Effector CD4-positive, alpha-beta T cell (primary cell): ENCODE results near the gene PCNA.

Source experiments
- DNase-seq: peaks from one replicate; pipeline ENCODE4 v3.0.0-alpha.2; 2020
- total RNA-seq: gene quantifications from one replicate; lab custom pipeline; 2026; lab: John Stamatoyannopoulos, UW

PCNA gene
- total RNA-seq = 101 reads per million, percentile 83 among the genes with 10 or more reads in this experiment

DNA sequence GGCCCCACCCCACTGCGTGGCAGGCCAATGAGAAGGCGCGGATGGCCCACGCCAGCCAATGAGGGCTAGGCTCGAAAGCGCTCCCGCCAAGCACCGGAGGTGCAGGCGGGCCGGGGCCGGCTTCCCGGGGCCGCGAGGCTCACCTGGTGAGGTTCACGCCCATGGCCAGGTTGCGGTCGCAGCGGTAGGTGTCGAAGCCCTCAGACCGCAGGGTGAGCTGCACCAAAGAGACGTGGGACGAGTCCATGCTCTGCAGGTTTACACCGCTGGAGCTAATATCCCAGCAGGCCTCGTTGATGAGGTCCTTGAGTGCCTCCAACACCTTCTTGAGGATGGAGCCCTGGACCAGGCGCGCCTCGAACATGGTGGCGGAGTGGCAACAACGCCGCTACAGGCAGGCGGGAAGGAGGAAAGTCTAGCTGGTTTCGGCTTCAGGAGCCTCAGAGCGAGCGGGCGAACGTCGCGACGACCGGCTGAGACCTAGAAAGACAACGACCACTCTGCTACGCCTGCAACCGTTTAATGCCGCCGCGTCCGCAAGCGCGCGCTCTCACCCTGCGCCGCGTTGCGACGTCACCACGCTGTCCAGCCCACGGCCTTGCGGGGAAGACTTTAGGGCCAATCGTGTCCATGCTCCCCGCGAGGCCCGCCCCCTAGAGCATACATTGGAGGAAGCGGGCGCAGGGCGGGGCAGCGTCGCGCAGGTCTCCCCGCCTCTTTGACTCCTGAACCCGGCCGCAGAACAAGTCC lies at the start of gene PCNA:
TSS of gene PCNA (minus strand) at position 524 of the 750 bp plus-strand sequence. CDS start at position 364, 160 bp downstream.
- DNase-seq = peak; percentile 92

DNA sequence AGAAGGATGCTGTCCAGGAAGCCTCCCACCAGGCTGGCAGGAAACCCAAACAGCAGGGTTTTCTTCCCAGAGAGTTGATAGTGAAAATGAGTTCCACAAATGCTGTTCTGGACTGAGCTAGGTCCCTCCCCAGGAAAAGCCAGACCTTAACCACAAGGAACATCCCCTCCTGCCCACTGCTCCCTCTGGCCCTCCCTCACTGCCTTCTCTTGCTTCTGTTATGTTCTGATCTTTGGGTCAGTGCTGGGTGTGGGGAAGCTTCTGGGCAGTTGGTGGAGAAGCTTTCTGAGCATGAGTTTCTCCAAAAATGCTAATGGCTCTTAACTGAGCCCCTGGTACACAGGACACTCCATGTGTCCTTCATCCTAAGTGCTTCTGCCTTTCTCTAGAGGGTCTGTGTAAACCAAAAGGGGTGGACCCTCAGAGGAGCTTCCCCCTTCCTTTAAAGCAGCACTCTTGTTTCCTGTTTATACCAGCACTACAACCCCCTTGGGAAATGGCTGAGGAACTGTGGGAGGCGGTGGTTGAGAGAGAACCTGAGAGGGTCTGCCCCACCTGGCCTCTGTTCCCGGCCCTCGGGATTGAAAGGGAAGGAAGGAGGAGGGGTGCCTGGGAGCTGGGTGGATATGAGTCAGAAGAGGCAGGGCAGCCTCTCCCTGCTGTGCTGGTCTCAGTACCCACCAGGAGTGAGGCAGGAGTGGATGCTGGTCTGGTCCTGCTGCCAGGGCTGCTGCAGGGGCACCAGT lies 49.1 kb upstream of the PCNA start:
- no peak for DNase-seq

DNA sequence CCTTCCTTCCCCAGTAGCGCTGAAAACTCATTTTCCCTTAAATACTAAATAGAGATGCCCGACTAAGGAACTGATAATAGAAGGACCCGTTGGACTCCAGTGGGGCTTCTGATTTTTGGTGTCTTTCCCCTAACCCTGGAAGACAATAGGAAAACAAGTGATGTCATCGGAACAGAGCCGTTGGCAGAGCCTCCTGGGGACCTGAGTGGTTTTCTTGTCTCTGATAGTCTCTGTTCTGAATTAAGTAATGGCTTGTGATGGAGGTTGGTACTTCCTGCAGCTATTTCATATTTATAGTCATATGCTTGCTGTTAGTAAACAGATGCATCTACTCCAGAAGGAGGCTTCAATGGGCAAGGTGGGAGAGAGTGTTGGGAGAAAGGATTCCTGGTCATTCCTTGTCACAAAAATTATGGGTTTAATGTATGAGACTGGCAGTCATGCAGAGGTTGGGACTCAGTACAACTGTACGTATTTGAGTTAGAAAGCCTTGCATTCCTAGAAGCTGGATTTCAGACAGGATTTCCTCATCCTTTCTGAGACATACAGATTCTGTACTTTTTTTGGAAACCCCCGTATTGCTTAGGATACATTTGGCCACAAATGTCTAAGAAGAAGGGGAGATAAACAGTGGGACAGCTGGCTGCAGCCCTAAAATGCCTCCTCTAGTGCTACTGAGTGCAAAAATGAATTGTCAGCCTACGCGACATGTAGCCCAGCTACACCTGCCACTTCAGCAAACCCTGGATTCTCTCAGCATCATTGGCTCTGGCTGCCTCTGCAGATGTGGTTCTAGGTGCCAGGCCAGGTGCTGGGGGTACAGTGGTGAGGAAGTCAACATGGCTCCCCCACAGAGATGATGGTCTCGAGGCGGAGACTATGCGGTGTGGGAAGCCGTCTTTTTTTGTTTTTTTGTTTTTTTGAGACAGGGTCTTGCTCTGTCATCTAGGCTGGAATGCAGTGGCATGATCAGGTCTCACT lies 45.2 kb upstream of the PCNA start:
- DNase-seq = no peak

DNA sequence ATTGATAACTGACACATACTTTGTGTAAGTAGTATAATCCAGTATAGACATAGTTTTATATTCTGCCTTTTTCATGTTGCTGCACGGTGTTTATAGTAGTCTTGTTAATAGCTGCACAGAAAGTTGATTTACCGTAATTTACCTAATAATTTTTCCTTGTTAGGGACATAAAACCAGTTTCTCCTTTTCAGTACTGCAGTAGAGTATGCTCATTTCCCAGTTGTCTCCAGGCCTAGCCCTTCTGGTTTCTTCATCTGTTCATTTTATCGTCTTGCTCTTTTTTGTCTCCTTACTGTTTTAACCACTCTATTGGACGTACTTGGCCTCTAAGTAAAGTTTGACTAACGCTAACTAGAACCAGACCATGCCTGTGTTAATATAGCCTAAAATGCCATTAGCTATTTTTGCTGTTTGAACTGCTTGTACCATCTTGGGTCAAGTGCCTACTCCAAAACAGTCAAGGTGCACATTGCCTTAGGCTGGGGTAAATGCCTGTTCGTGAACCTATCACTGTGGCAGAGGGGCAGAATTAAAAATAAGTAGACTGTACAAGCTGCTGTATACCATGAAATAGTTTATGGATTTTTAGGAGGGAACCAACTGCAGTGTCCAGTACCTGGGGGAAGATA lies 41.9 kb upstream of the PCNA start:
- no peak for DNase-seq

DNA sequence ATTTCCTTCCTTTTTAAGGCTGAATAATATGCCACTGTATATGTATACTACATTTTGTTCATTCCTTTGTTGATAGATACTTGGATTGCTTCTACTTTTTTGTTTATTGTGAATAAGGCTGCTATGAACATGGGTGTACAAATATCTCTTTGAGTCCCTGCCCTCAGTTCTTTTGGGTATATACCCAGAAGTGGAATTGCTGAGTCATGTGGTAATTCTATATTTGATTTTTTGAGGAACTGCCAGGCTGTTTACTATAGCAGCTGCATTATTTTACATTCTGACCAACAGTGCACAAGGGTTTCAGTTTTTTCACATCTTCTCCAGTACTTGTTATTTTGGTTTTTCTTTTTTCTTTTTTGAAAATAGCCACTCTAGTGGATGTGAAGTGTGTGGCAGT lies 41.1 kb upstream of the PCNA start:
- DNase-seq = no peak

DNA sequence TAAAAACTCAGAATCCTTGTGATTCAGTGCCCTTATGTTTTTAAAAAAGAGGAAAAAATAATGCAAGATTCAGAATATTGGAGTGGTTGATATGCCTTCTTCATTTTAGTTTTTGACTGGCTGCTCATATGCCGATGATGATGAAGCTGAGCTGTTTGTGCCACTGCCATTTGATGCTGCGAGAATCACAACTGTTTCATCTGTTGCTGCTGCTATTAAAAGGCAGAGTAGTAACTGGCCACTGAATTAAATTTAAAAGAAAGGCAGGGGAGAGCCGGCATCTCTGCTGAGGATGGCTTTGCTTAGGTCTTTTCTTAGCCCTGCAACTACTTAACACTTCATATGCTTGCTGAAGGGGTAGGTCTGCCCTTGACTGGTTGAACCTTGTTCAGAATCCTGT lies 40.2 kb upstream of the PCNA start:
- DNase-seq = no peak

DNA sequence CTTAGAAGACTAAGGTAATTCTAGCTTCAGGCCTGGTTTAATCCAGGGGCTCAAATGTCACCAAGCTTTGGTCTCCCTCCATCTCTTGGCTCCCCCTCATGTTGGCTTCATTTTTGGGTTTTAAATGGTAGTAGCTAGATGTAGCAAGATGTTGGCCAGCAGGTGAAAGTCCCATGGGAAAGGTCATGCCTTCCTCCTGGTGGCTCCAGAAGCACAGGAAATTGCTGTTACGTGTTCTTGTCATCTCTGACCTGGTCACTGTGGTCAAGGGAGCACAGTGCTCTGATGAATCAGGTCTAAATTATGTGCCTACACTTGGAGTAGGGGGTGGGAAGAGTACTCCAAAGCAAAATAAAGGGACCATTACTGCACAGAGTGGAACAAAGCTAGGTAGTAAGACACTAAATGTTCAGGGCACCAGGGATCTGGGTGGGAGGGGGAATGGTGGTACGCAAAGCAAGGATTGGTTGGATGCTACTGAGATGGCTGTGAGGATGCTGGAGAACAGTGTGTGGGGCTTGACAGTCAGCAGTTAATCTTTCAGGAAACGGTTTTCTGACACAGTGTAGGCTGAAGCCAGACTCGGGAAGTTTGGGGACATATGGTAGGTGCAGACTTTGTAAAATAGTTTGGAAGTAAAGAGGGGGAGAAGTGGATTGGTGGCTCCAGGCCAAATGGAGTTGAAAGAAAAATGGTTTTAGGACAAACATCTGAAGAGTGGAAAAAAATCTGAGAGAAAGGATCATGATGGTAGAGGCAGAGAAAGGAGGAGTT lies 37.1 kb upstream of the PCNA start:
- DNase-seq = no peak

DNA sequence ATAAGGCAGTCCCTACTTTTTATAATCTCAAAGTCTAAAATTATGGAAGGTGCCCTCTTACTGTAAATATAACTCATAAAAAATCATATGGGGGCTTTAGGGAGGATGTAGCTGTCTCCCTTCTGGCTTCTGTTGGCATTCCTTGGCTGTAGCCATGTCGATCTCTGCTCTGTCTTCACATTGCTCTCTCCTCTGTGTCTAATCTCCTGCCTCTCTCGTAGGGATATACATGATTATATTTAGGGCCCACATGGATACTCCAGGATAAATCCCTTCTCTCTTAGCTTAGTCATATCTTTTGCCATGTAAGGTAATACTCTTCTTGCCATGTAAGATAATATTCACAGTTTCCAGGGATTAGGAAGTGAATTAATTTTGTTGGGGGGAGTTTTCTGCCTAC lies 35.6 kb upstream of the PCNA start:
- no peak for DNase-seq

DNA sequence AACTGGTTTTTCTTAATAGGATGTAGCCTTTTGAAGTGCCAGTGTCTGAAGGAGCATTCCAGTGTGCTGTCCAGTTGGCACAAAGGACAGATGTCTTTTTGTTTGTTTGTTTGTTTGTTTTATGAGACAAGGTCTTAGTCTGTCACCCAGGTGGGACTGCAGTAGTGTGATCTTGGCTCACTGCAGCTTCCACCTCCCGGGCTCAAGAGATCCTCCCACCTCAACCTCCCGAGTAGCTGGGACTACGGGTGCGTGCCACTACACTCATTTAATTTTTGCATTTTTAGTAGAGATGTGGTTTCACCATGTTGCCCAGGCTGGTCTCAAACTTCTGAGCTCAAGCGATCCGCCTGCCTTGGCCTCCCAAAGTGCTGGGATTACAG lies 34.8 kb upstream of the PCNA start:
- DNase-seq = no peak

DNA sequence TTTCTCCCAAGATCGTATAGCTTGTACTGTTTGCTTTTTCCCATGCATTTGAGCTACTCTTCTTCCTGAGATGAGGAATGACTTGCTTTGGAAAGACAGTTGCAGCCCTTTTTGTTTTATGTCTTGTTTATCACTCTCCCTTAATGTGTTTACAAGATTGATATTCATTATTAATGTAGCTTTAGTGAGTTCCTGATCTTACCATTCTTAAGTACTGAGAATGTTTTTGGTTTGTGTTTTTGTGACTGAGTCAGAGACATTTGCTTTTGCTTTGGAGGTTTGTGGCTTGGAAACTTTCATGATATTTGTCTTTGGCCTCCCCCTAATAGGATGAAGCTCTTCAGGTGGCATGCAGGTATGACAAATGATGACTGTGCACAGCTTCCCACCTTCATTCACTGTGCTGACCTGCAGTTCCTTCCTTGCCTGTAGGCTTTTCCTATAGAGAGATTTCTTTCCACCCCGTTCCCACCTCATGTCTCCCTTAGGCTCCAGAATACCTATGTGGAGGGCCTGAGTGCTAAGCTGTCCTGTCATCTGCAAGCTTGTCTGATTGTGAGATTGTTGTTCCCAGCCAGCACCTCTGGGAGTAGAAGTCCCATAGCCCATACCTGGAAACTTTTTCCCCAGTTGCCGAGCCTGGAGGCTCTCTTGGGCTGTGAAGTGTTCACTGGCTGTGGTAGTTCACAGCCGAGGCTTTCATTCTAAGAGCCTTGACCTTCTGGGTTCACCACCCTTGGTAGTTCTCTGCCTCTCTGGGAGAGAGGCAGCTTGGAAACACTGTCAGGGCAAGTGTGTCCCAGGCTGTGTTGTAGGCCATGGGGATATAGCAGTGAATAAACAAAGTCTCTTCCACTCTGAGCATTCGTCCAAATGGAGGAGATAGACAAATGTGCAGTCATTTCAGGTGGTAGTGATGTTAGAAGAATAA lies 34.1 kb upstream of the PCNA start:
- DNase-seq = no peak

DNA sequence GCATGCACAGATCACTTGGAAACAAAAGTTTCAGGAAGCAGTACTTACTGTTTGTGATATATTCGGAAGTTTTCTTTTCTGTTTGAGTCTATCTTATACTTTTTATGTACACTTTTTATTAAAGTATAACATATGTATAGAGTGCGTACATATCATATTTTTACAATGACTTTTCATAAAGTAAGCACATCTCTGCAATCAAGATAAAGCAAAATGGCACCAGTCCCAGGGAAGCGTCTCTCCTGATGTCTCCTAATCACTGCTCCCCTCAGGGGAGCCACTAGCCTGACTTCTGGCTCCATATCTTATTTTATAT lies 33.4 kb upstream of the PCNA start:
- DNase-seq = no peak

DNA sequence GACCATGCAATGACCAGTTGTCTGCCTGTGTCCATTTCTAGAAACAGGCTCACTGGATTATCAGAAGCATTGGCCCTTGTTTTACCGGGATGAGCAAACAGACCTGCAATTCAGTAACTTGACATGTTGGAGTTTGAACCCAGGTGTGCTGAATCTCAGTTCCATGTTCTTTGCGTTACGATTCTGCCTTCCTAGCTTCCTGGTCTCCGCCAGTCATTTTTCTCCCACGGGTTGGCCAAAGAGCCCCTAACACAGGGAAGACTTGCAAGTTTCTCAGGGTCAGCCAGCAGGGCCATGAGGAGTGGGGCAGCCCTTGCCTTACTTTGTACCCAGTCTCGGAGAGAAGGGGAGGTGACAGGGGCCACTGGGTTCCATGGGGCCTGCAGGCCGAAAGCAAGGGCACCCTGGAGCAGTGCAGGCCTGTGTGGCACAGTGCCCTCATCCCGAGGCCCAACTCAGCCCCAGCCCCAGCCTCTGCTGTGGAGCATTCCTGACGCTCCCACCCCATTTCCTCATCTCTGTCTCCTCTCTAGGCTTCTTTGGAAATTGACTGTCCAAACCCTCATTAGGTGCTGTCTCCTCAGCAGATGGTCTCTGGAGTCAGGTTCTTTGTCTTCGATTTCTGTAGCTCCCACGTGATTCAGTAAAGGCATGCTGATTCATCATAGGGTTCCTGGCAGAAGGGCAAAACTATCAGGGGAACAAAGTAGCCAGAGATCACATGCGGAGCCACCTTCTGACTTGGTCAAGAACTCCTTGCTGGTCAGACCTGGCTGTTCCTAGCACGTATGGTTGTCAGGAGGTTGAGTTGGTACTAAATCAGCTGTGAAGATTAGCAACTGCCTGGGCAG lies 30.7 kb upstream of the PCNA start:
- DNase-seq = no peak

DNA sequence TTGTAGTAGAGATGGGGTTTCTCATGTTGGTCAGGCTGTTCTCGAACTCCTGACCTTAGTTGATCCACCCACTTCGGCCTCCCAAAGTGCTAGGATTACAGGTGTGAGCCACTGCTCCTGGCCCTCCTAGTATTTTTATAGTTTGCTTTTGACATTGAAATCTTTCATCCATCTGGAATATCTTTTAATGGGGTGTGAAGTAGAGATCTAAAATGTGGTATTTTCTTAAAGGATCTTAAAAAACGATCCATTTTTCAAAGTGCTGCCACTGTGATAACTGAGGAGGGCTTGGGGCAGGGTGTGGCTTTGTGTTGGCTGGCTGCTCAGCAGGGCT lies 30.1 kb upstream of the PCNA start:
- no peak for DNase-seq

DNA sequence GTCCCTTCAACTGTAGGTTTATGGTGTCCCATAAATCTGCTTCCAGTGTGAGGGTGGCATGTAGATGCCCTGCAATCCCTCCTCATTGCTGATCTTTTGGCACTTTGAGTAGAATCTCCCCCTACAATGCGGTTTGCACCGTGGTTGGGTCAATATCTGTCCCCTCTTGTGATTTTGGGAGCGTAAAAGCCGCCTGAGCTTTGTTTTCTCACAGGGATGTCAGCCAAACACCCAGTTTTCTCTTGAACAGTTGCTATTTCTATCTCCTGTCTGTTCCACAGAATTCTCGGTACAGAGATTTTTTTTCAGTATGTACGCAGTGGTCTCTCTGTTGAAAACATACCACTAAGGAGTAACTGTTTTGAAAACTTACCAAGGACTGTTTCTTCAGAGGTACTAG lies 28.8 kb upstream of the PCNA start:
- no peak for DNase-seq

DNA sequence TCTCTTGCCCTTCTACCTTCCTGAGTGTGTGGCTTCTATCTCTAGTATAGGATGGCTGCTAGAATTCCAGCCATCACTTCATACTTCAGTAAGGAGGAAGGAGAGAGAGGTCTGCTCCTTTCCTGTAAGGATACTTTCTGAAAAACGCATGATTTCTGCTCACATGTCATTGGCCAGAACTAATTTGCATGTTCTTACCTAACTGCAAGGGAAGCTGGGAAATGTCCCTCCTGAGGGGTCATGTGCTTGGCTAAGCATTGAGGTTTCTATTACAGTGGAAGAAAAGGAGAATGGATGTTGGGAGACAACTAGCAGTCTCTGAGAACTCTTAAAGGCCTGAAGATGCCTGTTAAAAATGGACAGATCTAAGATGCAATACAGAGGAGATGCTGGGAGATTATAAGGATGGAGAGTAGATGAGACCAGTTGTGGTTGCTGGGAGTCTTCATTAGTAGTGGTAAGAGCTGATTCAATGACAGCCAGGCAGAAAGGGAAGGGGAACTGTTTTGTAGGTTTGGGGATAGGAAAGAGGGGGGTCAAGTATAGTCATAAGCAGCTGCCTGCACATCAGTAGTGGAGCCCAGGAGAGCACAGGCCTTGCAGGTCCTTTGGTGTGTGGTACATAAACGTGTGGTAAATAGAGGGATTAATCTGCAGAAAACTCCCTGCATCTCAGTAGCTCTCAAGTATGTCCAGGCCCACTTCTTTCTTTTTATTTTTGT lies 27.3 kb upstream of the PCNA start:
- DNase-seq = no peak

DNA sequence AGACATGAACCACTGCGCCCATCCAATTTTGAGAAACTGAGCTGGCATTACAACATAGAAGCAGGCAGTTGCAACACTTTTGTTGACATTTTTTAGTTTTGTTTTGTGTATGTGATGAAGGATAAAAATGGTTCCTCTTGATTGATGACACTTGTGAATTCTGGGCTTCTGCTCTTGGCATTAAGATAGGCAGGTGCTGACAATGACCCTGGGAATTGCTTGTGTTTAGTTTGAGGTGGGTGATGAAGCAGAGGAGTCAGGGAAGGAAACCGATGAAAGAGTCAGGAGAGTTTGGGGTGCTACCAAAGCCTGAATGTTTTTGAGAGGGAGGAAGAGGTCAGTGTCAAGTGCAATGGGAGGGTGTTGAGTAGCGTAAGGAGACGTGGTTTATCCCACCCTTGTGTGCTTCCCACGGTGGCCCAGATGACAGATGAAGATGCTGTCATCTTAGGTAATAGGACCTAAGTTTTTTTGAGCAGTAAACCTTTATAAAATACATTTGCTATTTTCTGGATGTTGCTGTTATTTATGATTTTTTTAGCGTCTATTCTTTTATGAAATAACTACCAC lies 26.4 kb upstream of the PCNA start:
- no peak for DNase-seq

DNA sequence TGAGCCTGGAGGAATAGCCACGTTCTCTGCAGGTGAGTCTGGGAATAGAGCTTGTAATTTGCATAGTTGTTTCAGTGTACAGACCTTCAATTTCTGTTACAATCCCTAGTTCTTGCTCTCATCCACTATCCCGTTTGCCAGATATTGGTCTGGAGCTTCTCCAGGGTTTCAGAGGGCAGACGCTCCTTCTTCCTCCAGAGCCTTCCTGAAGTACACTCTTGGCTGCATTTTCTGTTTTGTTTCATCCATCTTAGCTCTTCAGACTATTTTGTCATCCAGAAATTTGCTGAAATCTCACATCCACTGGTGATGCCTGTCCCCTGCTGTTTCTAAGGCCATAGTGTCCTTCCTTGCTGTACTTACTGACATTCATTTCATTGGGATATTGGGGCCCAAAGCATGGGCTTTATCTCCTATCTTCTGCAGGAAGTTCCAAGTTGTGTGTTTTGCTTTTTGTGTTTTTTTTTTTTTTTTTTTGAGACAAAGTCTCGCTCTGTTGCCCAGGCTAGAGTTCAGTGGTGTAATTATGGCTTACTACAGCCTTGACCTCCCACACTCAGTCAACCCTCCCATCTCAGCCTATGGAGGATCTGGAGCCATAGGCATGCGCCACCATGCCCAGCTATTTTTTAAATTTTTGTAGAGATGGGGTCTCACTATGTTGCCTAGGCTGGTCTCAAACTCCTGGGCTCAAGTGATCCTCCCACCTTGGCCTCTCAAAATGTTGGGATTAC lies 25.8 kb upstream of the PCNA start:
- no peak for DNase-seq

DNA sequence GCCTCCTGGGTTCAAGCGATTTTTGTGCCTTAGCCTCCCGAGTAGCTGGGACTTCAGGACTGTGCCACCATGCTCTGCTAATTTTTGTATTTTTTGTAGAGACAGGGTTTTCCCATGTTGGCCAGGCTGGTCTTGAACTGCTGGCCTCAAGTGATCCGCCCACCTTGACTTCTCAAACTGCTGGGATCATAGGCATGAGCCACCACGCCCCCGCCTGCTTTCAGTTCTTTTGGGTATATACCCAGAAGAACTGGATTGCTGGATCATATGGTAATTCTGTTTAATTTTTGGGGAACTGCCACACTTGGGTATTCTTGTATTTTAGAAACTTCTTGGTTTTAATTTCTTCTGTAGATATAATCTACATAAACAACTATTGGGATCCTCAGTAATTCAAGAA lies 24.1 kb upstream of the PCNA start:
- DNase-seq = no peak
